RWPE2 (cell line): ENCODE measurements around the gene TF.

Experiments used
- ATAC-seq: fragments of 200-7000 bp; cut with Tn5 transposase; 3 replicates; pipeline ENCODE4 v1.9.1; 2021; ENCODE audit warnings: low read depth
- DNase-seq: peaks from one replicate; pipeline ENCODE4 v3.0.0-alpha.2; 2020; ENCODE audit warnings: low spot score
- H3K27ac ChIP-seq: fragments of 450-650 bp; 2 replicates; pipeline ENCODE4 v1.5.1; 2017; ENCODE audit warnings: mild to moderate bottlenecking; ENCODE audit not compliant: poor library complexity, severe bottlenecking
- H3K27me3 ChIP-seq: fragments of 250-450 bp; sonication (Bioruptor Pico); 2 replicates; pipeline ENCODE4 v1.5.1; 2021; ENCODE audit warnings: mild to moderate bottlenecking, moderate library complexity; ENCODE audit not compliant: insufficient read depth, poor library complexity, severe bottlenecking
- H3K36me3 ChIP-seq: fragments of 250-450 bp; sonication (Bioruptor Pico); 2 replicates; pipeline ENCODE4 v1.5.1; 2020; ENCODE audit warnings: low read depth, mild to moderate bottlenecking, moderate library complexity
- H3K4me1 ChIP-seq: fragments of 250-450 bp; sonication (Bioruptor Pico); 2 replicates; pipeline ENCODE4 v1.5.1; 2021; ENCODE audit warnings: mild to moderate bottlenecking, moderate library complexity; ENCODE audit not compliant: insufficient read depth, poor library complexity, severe bottlenecking
- H3K4me3 ChIP-seq: fragments of 250-450 bp; sonication (Bioruptor Pico); 2 replicates; pipeline ENCODE4 v1.5.1; 2021; ENCODE audit warnings: mild to moderate bottlenecking, moderate library complexity; ENCODE audit not compliant: severe bottlenecking
- H3K9me3 ChIP-seq: fragments of 250-450 bp; sonication (Bioruptor Pico); 2 replicates; pipeline ENCODE4 v1.5.1; 2021; ENCODE audit warnings: mild to moderate bottlenecking, moderate library complexity; ENCODE audit not compliant: severe bottlenecking
- CTCF ChIP-seq: fragments of 450-650 bp; IDR thresholded peaks from one replicate; pipeline ENCODE4 v1.5.1; 2017; ENCODE audit warnings: mild to moderate bottlenecking, moderate library complexity; ENCODE audit not compliant: poor library complexity, severe bottlenecking

The TF gene

GRCh38 chr3:133838916-133839800 is 93.0 kb downstream of the TF start:
- Histone ChIP-seq H3K4me3 (no peak overlapping the region), H3K9me3 (no peaks in the 10 kb centered on the region), H3K4me1 (no peaks in the 10 kb centered on the region), H3K27ac (no peak overlapping the region), H3K36me3 (no peaks in the 10 kb centered on the region), H3K27me3 (no peaks in the 10 kb centered on the region)
- no peak for TF ChIP-seq CTCF
- ATAC-seq (no peak), DNase-seq (no peak)

GRCh38 chr3:133840055-133840737 is 94.0 kb downstream of the TF start:
- no peak for TF ChIP-seq CTCF
- H3K36me3 ChIP-seq: no peaks in the 10 kb centered on the region
- no peaks in the 10 kb centered on the region for H3K9me3 ChIP-seq
- no peaks in the 10 kb centered on the region for H3K27me3 ChIP-seq
- H3K4me3 ChIP-seq: no peak overlapping the region
- ATAC-seq (no peak), DNase-seq (no peak)
- no peaks in the 10 kb centered on the region for H3K4me1 ChIP-seq
- H3K27ac ChIP-seq: no peak overlapping the region

- Histone ChIP-seq H3K36me3 (no peaks in the 10 kb centered on the region), H3K4me3 (no peak overlapping the region), H3K9me3 (no peaks in the 10 kb centered on the region), H3K27me3 (no peaks in the 10 kb centered on the region), H3K4me1 (no peaks in the 10 kb centered on the region), H3K27ac (no peak overlapping the region)
- TF ChIP-seq CTCF: no peak
- no peak for DNase-seq
- ATAC-seq: no peak
Observed at GRCh38 chr3:133840767-133841166, 94.6 kb downstream of the TF start.

- Histone ChIP-seq H3K27me3 (no peaks in the 10 kb centered on the region), H3K4me1 (no peaks in the 10 kb centered on the region), H3K36me3 (no peaks in the 10 kb centered on the region), H3K27ac (no peak overlapping the region), H3K4me3 (no peak overlapping the region), H3K9me3 (no peaks in the 10 kb centered on the region)
- DNase-seq: no peak
- ATAC-seq: no peak
- no peak for TF ChIP-seq CTCF
Observed at GRCh38 chr3:133841196-133841595, 95.0 kb downstream of the TF start.
